ENCODE measurements around the gene PTPRCAP.

The PTPRCAP gene

GRCh38 chr11:67433536-67434394, 3.7 kb downstream of the PTPRCAP start:
- TF ChIP-seq CTCF (IDR thresholded peaks at IDR 0.05; ENCODE audit: insufficient read depth, low read length) (no peak), POLR2AphosphoS5 (IDR thresholded peaks at IDR 0.05; ENCODE audit: low read depth) (0 out of 2 replicates have a peak, but pooled peaks have one; percentile 48)

GRCh38 chr11:67432655-67433349, 4.7 kb downstream of the PTPRCAP start:
- no peak for DNase-seq (ENCODE audit: low read depth in 1 of 2, low spot score in 1 of 2)
- Histone ChIP-seq H3K27me3 (ENCODE audit: insufficient read depth, poor library complexity, severe bottlenecking) (no peaks in the 10 kb centered on the region), H3K27ac (replicated peaks) (peak overlapping the region; percentile 17; the same call in 1 of the 2 replicates), H3K4me3 (replicated peaks; ENCODE audit: insufficient read depth, low read length) (no peak overlapping the region)
- no peak for TF ChIP-seq GABPA (IDR thresholded peaks at IDR 0.05; ENCODE audit: low read depth)
- peak; percentile 15 for TF ChIP-seq POLR2AphosphoS5 (IDR thresholded peaks at IDR 0.05; ENCODE audit: low read depth)

More at GRCh38 chr11:67433536-67434394, 3.7 kb downstream of the PTPRCAP start:
- Histone ChIP-seq H3K27me3 (ENCODE audit: insufficient read depth, poor library complexity, severe bottlenecking) (no peaks in the 10 kb centered on the region), H3K27ac (replicated peaks) (peak overlapping the region; percentile 17; the same call in 1 of the 2 replicates), H3K4me3 (replicated peaks; ENCODE audit: insufficient read depth, low read length) (no peak overlapping the region)
- DNase-seq (ENCODE audit: low read depth in 1 of 2, low spot score in 1 of 2) = no peak

- Histone ChIP-seq H3K27me3 (ENCODE audit: insufficient read depth, poor library complexity, severe bottlenecking) (no peaks in the 10 kb centered on the region), H3K27ac (replicated peaks) (no peak overlapping the region), H3K4me3 (replicated peaks; ENCODE audit: insufficient read depth, low read length) (no peak overlapping the region)
- no peak for DNase-seq (ENCODE audit: low read depth in 1 of 2, low spot score in 1 of 2)
- TF ChIP-seq SPI1 (IDR thresholded peaks at IDR 0.05; ENCODE audit: borderline replicate concordance, low read depth) (no peak), CTCF (IDR thresholded peaks at IDR 0.05; ENCODE audit: insufficient read depth, low read length) (no peak), GABPA (IDR thresholded peaks at IDR 0.05; ENCODE audit: low read depth) (no peak), REST (IDR thresholded peaks at IDR 0.05; ENCODE audit: insufficient replicate concordance, low read depth) (no peak), POLR2AphosphoS5 (IDR thresholded peaks at IDR 0.05; ENCODE audit: low read depth) (no peak; the same call in none of the 2 replicates)
Measured at GRCh38 chr11:67431346-67432249, 5.9 kb downstream of the PTPRCAP start.

GRCh38 chr11:67429722-67430121, 7.8 kb downstream of the PTPRCAP start:
- no peak for DNase-seq (ENCODE audit: low read depth in 1 of 2, low spot score in 1 of 2)
- no peak overlapping the region for H3K27ac ChIP-seq (replicated peaks)
- no peaks in the 10 kb centered on the region for H3K27me3 ChIP-seq (ENCODE audit: insufficient read depth, poor library complexity, severe bottlenecking)
- TF ChIP-seq CTCF (IDR thresholded peaks at IDR 0.05; ENCODE audit: insufficient read depth, low read length) (no peak), GABPA (IDR thresholded peaks at IDR 0.05; ENCODE audit: low read depth) (no peak), REST (IDR thresholded peaks at IDR 0.05; ENCODE audit: insufficient replicate concordance, low read depth) (no peak), SPI1 (IDR thresholded peaks at IDR 0.05; ENCODE audit: borderline replicate concordance, low read depth) (no peak), POLR2AphosphoS5 (IDR thresholded peaks at IDR 0.05; ENCODE audit: low read depth) (no peak)
- H3K4me3 ChIP-seq (replicated peaks; ENCODE audit: insufficient read depth, low read length) = no peak overlapping the region

Measured in HL-60 (cell line).